Suppressor macrophage treated with lipopolysaccharide for 4 hours (primary cell): Measurements from ENCODE around the gene TBC1D23.

Experiments used
- DNase-seq: peaks from one replicate; pipeline ENCODE4 v3.0.0-alpha.2; 2020

TBC1D23 gene

DNA sequence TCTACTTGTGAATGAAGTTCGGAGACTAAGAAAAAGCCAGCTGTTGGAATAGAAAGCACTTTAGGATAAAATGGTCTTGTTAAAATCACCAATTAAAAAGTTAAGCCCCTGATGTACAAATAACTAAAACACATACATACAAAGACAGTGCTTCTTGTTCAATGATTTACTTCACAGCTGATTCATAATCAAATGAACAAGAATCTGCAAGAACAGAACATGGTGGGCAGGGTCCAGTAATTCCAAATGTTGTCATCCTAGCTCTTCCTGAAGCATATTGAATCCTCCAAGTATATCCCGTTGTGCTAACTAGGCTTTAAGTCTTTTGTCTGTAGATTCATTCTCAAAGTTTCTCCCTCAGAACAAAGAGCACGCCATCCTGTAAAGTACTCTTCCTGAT is 98.2 kb downstream of the TBC1D23 start:
- no peak for DNase-seq

DNA sequence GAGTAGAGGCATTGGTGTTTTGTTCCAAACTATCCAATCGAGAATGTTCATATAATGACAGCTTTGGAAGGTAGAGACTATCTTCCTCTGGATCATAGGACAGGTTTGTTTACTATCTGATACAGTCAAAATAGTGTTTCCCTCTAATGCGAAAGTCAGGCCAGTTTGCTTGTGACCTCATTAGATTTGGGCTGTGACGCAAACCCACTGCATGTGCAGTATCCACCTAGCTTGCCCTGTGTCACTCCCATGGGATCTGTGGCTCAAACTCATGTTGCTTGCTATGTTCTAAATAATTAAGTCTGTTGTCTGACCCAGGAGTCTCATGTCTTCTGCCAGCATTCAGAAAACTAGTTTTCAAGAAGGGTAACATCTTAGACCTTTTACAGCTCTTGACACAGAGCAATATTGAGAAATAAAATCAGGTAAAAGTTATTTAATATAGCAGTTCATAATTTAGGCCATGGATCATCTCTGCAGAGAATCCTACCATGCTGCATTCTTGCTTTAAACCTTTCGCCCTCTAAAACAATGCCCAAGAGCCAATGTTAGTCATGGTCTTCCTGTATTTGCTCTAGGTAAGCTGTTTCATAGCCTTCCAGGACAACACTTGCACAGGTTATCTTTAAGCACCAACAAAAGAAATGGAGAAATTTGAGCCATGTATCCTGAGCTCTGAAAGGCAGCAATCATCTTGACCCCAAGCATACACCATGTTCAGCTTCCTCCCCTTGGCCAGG is 100.1 kb downstream of the TBC1D23 start:
- DNase-seq, result no peak

DNA sequence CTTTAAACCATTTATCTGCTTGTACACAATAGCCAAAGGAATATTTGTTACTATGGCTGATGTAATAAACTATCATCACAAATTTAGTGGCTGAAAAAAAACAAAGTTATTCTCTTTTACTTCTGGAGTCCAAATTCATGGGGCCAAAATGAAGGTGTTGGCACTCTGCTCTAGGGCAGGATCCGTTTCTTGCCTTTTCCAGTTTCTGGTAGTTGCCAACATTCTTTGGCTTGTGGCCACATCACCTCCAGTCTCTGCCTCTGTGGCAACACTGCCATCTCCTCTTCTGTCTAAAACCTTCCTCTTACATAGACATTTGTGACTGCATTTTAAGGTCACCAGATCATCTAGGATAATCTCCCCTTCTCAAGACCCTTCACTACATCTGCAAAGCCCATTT is 101.1 kb downstream of the TBC1D23 start:
- no peak for DNase-seq

DNA sequence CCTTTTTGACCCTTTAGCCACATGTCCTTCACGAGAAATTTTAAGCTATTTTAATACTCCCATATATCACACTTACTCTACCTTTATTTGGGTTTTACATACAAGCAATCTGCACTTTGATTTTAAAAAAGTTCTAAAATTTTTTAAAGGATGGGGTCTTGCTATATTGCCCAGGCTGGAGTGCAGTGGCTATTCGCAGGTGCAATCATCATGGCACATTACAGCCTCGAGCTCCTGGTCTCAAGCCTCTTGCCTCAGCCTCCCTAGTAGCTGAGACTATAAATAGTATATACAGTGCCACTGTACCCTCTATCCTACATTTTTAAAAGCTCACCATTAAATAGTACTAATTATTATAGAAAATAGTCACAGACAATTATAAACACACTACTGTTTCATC is 103.6 kb downstream of the TBC1D23 start:
- DNase-seq, result no peak

DNA sequence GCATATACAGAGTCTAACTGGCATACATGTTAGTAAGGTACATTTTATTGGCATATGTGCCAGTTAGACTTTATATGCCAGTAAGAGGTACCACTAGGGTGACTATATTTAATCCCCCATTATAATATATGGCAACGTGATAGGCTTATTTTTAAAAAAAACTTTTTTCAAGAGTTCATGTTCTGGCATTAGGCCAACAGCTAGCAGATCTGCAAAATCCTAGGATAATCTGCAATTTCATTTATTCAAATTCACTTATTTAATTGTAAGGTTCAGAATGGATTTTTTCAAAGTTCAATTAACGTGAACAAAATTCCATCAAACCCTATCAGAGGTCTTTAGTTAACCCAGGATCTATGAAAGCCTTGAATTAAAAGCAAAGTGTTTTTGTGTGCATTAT is 105.6 kb downstream of the TBC1D23 start:
- DNase-seq, result no peak

DNA sequence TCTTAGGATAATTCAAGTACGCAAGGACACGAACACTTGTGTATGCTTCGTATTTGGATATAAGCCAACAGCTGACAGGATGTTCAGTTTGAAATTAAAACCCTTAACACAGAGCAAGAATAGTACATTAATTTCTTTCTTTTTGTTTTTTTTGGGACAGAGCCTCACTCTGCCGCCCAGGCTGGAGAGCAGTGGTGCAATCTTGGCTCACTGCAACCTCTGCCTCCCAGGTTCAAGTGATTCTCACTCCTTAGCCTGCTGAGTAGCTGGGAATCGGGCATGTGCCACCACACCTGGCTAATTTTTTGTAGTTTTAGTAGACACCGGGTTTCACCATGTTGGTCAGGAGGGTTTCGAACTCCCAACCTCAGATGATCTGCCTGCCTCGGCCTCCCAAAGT is 107.6 kb downstream of the TBC1D23 start:
- no peak for DNase-seq

DNA sequence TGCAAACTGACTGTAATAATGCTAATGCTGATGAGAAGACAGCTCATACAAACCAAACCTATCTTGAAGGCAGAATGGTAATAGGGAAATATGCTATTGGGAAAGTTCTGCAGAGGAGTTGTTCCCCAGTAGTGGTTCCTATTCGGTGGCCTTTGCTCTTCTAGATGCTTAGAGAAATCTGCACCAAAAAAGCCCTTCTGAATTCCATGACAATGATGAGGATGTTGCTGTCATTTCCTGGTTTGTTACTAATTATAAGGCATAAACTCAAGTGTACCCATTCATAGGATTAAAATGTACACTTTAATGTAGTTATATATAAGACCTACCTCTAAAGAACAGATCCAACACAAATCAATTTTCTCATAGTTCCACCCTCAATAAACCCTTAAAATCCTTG is 110.0 kb downstream of the TBC1D23 start:
- DNase-seq, result no peak

DNA sequence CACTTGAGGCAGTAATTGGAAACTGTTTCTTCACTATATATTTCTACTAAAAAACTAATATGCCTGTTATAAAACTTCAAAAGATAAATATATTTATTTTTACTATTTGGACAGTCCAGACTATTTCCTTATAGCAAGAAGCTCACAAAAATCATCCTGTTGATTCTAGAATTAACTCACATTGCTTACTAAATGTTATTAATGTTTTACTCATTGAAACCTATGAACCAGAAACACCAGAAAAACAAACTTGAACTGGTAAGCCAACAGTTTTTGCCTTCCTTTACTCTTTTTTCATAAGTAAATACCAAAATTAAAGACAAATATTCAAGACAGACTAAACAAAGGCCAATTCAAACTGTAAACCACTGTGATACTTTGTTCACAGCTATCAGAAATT is 113.7 kb downstream of the TBC1D23 start:
- DNase-seq, result no peak
